WTC11 (cell line): ENCODE data around the gene TSPAN2. TPM values are rescaled to one million over a fixed set of nuclear protein-coding genes. Genes with fewer than 3 reads are reported as not detected.

ENCODE experiments used
- ATAC-seq: fragments of 200-7000 bp; cut with Tn5 transposase; 2 replicates; pipeline ENCODE4 v1.10.0; 2021; ENCODE audit warnings: mild to moderate bottlenecking, moderate library complexity
- CTCF ChIA-PET: fragments of 300-600 bp; sonication (Branson Sonifier 250); formaldehyde crosslinking; loops from one replicate; lab custom pipeline; 2021; ENCODE audit warnings: antibody characterized with exemption; lab: Charles Lee
- POLR2A ChIA-PET: fragments of 350-600 bp; sonication (Branson Sonifier 250); formaldehyde crosslinking; loops from one replicate; lab custom pipeline; 2021; ENCODE audit warnings: antibody characterized with exemption; lab: Charles Lee
- DNase-seq: peaks from one replicate; pipeline ENCODE4 v3.0.0; 2021; ENCODE audit warnings: low spot score
- H3K27ac Mint-ChIP-seq: 2 replicates; pipeline ENCODE4 v1.8.0; 2021; ENCODE audit warnings: mixed read lengths
- H3K27me3 Mint-ChIP-seq: 2 replicates; pipeline ENCODE4 v1.8.0; 2021; ENCODE audit warnings: low read depth, mild to moderate bottlenecking, moderate library complexity, mixed read lengths
- H3K36me3 Mint-ChIP-seq: 2 replicates; pipeline ENCODE4 v1.8.0; 2021; ENCODE audit warnings: mixed read lengths
- H3K4me1 Mint-ChIP-seq: 2 replicates; pipeline ENCODE4 v1.8.0; 2022; ENCODE audit warnings: mixed read lengths
- H3K4me3 Mint-ChIP-seq: 2 replicates; pipeline ENCODE4 v1.8.0; 2021; ENCODE audit warnings: mild to moderate bottlenecking, moderate library complexity, mixed read lengths
- H3K9me3 Mint-ChIP-seq: 2 replicates; pipeline ENCODE4 v1.8.0; 2021; ENCODE audit warnings: mixed read lengths
- CREB1 ChIP-seq: sonication (generic); formaldehyde crosslinking; IDR thresholded peaks from 2 replicates; pipeline ENCODE4 v1.8.0; 2023; ENCODE audit warnings: mild to moderate bottlenecking, missing genetic modification reagents
- CREM ChIP-seq: sonication (generic); formaldehyde crosslinking; IDR thresholded peaks from 2 replicates; pipeline ENCODE4 v1.8.1; 2022; ENCODE audit warnings: mild to moderate bottlenecking, missing genetic modification reagents, moderate library complexity
- CTCF ChIP-seq: fragments of 200-600 bp; IDR thresholded peaks from 2 replicates; pipeline ENCODE4 v1.8.0; 2022; ENCODE audit warnings: antibody characterized with exemption
- ESRRA ChIP-seq: sonication (generic); formaldehyde crosslinking; IDR thresholded peaks from 2 replicates; pipeline ENCODE4 v1.8.1; 2022; ENCODE audit warnings: mild to moderate bottlenecking, missing genetic modification reagents, borderline replicate concordance
- FOXJ3 ChIP-seq: sonication (generic); formaldehyde crosslinking; IDR thresholded peaks from 2 replicates; pipeline ENCODE4 v1.9.0; 2021; ENCODE audit warnings: missing genetic modification reagents, mild to moderate bottlenecking, borderline replicate concordance
- FOXK1 ChIP-seq: sonication (generic); formaldehyde crosslinking; IDR thresholded peaks from 2 replicates; pipeline ENCODE4 v1.8.0; 2022; ENCODE audit warnings: mild to moderate bottlenecking, moderate library complexity, missing genetic modification reagents
- MYBL2 ChIP-seq: sonication (generic); formaldehyde crosslinking; IDR thresholded peaks from 2 replicates; pipeline ENCODE4 v1.8.1; 2023; ENCODE audit warnings: mild to moderate bottlenecking, moderate library complexity, missing genetic modification reagents
- NFE2L1 ChIP-seq: sonication (generic); formaldehyde crosslinking; IDR thresholded peaks from 2 replicates; pipeline ENCODE4 v1.8.1; 2023; ENCODE audit warnings: missing genetic modification reagents
- NR3C1 ChIP-seq: sonication (generic); formaldehyde crosslinking; conservative IDR thresholded peaks from 2 replicates; pipeline ENCODE4 v1.8.1; 2023; ENCODE audit warnings: low read depth, mild to moderate bottlenecking, missing genetic modification reagents
- RELA ChIP-seq: sonication (generic); formaldehyde crosslinking; IDR thresholded peaks from 2 replicates; pipeline ENCODE4 v1.8.1; 2022; ENCODE audit warnings: missing genetic modification reagents, mild to moderate bottlenecking, borderline replicate concordance
- STAT6 ChIP-seq: sonication (generic); formaldehyde crosslinking; conservative IDR thresholded peaks from 2 replicates; pipeline ENCODE4 v1.8.1; 2023; ENCODE audit warnings: mild to moderate bottlenecking, low read depth, missing genetic modification reagents, moderate library complexity
- TP53 ChIP-seq: sonication (generic); formaldehyde crosslinking; IDR thresholded peaks from 2 replicates; pipeline ENCODE4 v1.8.1; 2023; ENCODE audit warnings: mild to moderate bottlenecking, missing genetic modification reagents
- ZNF121 ChIP-seq: sonication (generic); formaldehyde crosslinking; IDR thresholded peaks from 2 replicates; pipeline ENCODE4 v1.8.0; 2023; ENCODE audit warnings: missing genetic modification reagents
- ZNF138 ChIP-seq: sonication (generic); formaldehyde crosslinking; conservative IDR thresholded peaks from 2 replicates; pipeline ENCODE4 v1.8.1; 2022; ENCODE audit warnings: mild to moderate bottlenecking, moderate library complexity, missing genetic modification reagents
- total RNA-seq: library from RNA; stranded (reverse); gene quantifications from 3 replicates; pipeline ENCODE4 v1.2.3, GENCODE V29; 2021
- TF ChIP-seq, protein P1 (sequence below): sonication (generic); formaldehyde crosslinking; IDR thresholded peaks from 2 replicates; pipeline ENCODE4 v1.8.1; 2023; ENCODE audit warnings: mild to moderate bottlenecking, missing genetic modification reagents, borderline replicate concordance
- TF ChIP-seq, protein P2 (sequence below): sonication (generic); formaldehyde crosslinking; IDR thresholded peaks from 2 replicates; pipeline ENCODE4 v1.8.1; 2022; ENCODE audit warnings: mild to moderate bottlenecking, missing genetic modification reagents, moderate library complexity, borderline replicate concordance
- TF ChIP-seq, protein P3 (sequence below): sonication (generic); formaldehyde crosslinking; IDR thresholded peaks from 2 replicates; pipeline ENCODE4 v1.8.0; 2022; ENCODE audit warnings: mild to moderate bottlenecking, missing genetic modification reagents
- TF ChIP-seq, protein P4 (sequence below): sonication (generic); formaldehyde crosslinking; IDR thresholded peaks from 2 replicates; pipeline ENCODE4 v1.8.0; 2023; ENCODE audit warnings: missing genetic modification reagents, mild to moderate bottlenecking, borderline replicate concordance
- TF ChIP-seq, protein P5 (sequence below): sonication (generic); formaldehyde crosslinking; IDR thresholded peaks from 2 replicates; pipeline ENCODE4 v1.8.1; 2022; ENCODE audit warnings: low read depth, mild to moderate bottlenecking, moderate library complexity, missing genetic modification reagents, borderline replicate concordance
- TF ChIP-seq, protein P6 (sequence below): fragments of 250-450 bp; sonication (Bioruptor Pico); IDR thresholded peaks from 2 replicates; pipeline ENCODE4 v1.9.0; 2021; ENCODE audit warnings: mild to moderate bottlenecking

Gene TSPAN2
- total RNA-seq, 1 experiment from 2014 or later: 12.0 TPM

- ATAC-seq: no peak
- no peaks in the 10 kb centered on the region for H3K36me3 Mint-ChIP-seq
- no peaks in the 10 kb centered on the region for H3K9me3 Mint-ChIP-seq
- H3K27ac Mint-ChIP-seq: no peak overlapping the region
- DNase-seq: no peak
- ChIA-PET CTCF (interaction anchor here (1.1 to 5.1 kb wide), 3 partner anchors 15 to 34 kb away, joined by 3 to 27 read pairs (median 8); no protein-coding TSS in a partner anchor), POLR2A (interaction anchor here (0.5 kb wide), 1 partner anchor 23 kb away, joined by 4 read pairs; no protein-coding TSS in a partner anchor)
- peaks cover 51% of the 10 kb centered on the region for H3K4me1 Mint-ChIP-seq
- no peak overlapping the region for H3K4me3 Mint-ChIP-seq
- no peak for TF ChIP-seq NFE2L1
- TF ChIP-seq, protein P1, sequence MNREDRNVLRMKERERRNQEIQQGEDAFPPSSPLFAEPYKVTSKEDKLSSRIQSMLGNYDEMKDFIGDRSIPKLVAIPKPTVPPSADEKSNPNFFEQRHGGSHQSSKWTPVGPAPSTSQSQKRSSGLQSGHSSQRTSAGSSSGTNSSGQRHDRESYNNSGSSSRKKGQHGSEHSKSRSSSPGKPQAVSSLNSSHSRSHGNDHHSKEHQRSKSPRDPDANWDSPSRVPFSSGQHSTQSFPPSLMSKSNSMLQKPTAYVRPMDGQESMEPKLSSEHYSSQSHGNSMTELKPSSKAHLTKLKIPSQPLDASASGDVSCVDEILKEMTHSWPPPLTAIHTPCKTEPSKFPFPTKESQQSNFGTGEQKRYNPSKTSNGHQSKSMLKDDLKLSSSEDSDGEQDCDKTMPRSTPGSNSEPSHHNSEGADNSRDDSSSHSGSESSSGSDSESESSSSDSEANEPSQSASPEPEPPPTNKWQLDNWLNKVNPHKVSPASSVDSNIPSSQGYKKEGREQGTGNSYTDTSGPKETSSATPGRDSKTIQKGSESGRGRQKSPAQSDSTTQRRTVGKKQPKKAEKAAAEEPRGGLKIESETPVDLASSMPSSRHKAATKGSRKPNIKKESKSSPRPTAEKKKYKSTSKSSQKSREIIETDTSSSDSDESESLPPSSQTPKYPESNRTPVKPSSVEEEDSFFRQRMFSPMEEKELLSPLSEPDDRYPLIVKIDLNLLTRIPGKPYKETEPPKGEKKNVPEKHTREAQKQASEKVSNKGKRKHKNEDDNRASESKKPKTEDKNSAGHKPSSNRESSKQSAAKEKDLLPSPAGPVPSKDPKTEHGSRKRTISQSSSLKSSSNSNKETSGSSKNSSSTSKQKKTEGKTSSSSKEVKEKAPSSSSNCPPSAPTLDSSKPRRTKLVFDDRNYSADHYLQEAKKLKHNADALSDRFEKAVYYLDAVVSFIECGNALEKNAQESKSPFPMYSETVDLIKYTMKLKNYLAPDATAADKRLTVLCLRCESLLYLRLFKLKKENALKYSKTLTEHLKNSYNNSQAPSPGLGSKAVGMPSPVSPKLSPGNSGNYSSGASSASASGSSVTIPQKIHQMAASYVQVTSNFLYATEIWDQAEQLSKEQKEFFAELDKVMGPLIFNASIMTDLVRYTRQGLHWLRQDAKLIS: no peak
- TF ChIP-seq CREB1 (CRISPR knock-in tag): no peak
- no peak for TF ChIP-seq ESRRA (CRISPR knock-in tag)
- no peak for TF ChIP-seq FOXJ3 (CRISPR knock-in tag)
- TF ChIP-seq NR3C1 (CRISPR knock-in tag): no peak
- no peak for TF ChIP-seq CTCF
- TF ChIP-seq, protein P2, sequence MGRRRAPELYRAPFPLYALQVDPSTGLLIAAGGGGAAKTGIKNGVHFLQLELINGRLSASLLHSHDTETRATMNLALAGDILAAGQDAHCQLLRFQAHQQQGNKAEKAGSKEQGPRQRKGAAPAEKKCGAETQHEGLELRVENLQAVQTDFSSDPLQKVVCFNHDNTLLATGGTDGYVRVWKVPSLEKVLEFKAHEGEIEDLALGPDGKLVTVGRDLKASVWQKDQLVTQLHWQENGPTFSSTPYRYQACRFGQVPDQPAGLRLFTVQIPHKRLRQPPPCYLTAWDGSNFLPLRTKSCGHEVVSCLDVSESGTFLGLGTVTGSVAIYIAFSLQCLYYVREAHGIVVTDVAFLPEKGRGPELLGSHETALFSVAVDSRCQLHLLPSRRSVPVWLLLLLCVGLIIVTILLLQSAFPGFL (CRISPR knock-in tag): no peak
- TF ChIP-seq, protein P3, sequence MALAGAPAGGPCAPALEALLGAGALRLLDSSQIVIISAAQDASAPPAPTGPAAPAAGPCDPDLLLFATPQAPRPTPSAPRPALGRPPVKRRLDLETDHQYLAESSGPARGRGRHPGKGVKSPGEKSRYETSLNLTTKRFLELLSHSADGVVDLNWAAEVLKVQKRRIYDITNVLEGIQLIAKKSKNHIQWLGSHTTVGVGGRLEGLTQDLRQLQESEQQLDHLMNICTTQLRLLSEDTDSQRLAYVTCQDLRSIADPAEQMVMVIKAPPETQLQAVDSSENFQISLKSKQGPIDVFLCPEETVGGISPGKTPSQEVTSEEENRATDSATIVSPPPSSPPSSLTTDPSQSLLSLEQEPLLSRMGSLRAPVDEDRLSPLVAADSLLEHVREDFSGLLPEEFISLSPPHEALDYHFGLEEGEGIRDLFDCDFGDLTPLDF (CRISPR knock-in tag): no peak
- no peak for TF ChIP-seq STAT6 (CRISPR knock-in tag)
- no peak for TF ChIP-seq ZNF138 (CRISPR knock-in tag)
- TF ChIP-seq FOXK1 (CRISPR knock-in tag): no peak
- TF ChIP-seq ZNF121 (CRISPR knock-in tag): no peak
- TF ChIP-seq TP53 (CRISPR knock-in tag): no peak
- TF ChIP-seq, protein P4, sequence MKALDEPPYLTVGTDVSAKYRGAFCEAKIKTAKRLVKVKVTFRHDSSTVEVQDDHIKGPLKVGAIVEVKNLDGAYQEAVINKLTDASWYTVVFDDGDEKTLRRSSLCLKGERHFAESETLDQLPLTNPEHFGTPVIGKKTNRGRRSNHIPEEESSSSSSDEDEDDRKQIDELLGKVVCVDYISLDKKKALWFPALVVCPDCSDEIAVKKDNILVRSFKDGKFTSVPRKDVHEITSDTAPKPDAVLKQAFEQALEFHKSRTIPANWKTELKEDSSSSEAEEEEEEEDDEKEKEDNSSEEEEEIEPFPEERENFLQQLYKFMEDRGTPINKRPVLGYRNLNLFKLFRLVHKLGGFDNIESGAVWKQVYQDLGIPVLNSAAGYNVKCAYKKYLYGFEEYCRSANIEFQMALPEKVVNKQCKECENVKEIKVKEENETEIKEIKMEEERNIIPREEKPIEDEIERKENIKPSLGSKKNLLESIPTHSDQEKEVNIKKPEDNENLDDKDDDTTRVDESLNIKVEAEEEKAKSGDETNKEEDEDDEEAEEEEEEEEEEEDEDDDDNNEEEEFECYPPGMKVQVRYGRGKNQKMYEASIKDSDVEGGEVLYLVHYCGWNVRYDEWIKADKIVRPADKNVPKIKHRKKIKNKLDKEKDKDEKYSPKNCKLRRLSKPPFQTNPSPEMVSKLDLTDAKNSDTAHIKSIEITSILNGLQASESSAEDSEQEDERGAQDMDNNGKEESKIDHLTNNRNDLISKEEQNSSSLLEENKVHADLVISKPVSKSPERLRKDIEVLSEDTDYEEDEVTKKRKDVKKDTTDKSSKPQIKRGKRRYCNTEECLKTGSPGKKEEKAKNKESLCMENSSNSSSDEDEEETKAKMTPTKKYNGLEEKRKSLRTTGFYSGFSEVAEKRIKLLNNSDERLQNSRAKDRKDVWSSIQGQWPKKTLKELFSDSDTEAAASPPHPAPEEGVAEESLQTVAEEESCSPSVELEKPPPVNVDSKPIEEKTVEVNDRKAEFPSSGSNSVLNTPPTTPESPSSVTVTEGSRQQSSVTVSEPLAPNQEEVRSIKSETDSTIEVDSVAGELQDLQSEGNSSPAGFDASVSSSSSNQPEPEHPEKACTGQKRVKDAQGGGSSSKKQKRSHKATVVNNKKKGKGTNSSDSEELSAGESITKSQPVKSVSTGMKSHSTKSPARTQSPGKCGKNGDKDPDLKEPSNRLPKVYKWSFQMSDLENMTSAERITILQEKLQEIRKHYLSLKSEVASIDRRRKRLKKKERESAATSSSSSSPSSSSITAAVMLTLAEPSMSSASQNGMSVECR (CRISPR knock-in tag): no peak
- no peak for TF ChIP-seq RELA (CRISPR knock-in tag)
- TF ChIP-seq, protein P5, sequence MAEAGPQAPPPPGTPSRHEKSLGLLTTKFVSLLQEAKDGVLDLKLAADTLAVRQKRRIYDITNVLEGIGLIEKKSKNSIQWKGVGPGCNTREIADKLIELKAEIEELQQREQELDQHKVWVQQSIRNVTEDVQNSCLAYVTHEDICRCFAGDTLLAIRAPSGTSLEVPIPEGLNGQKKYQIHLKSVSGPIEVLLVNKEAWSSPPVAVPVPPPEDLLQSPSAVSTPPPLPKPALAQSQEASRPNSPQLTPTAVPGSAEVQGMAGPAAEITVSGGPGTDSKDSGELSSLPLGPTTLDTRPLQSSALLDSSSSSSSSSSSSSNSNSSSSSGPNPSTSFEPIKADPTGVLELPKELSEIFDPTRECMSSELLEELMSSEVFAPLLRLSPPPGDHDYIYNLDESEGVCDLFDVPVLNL (CRISPR knock-in tag): no peak
- TF ChIP-seq, protein P6, sequence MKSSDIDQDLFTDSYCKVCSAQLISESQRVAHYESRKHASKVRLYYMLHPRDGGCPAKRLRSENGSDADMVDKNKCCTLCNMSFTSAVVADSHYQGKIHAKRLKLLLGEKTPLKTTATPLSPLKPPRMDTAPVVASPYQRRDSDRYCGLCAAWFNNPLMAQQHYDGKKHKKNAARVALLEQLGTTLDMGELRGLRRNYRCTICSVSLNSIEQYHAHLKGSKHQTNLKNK (CRISPR knock-in tag): no peak
- no peak for TF ChIP-seq MYBL2 (CRISPR knock-in tag)
- TF ChIP-seq CREM (CRISPR knock-in tag): no peak
- H3K27me3 Mint-ChIP-seq: peaks cover 16% of the 10 kb centered on the region
Observed at GRCh38 chr1:115086176-115086830, 3.0 kb downstream of the TSPAN2 start.
